K562 treated with DMSO at 1 percent for 24 hours (cell line): Measurements from ENCODE around the gene SPATA31C2. TPM values are rescaled to one million over a fixed set of nuclear protein-coding genes. Genes with fewer than 3 reads are reported as not detected.

Experiments used
- total RNA-seq: library from RNA; unstranded; fragments of 300-600 nt; gene quantifications from 2 replicates; pipeline ENCODE4 v1.2.3, GENCODE V29; 2022; ENCODE audit warnings: low read depth; ENCODE audit not compliant: insufficient read depth

The SPATA31C2 gene
- total RNA-seq: 0.30 TPM in 1 of 2 replicates, not detected in the other

DNA sequence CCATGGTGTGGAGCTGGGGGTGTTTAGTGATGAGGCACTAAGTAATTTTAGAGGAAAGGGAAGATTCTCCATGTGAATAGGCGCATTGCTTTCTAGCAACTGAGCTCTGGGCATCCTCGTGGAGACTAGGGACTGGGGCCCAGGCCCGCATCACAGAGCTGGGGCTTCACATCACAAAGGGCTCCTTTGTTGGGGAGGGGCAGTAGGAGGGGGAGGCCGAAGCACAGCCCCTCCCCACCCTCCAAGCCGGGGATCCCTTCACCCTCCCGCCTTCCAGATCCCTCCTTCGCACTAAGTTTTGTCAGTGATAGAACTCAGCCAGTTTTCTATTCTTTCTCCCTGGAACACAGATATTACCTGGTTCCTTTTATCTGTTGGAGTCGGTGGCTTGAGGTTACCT is at the start of gene SPATA31C2:
TSS of gene SPATA31C2 (minus strand) at position 101 of the 400 bp plus-strand sequence. CDS start at position 72, 29 bp downstream.

Other genes with a start within 250 kb of the SPATA31C2 start
- gene SPATA31C1, start 220.5 kb downstream of the SPATA31C2 start, total RNA-seq: not detected in 2 replicates
- 2.0 TPM in 2 replicates for gene CDK20, start 163.9 kb downstream of the SPATA31C2 start, total RNA-seq
- 12.5 and 13.9 TPM in 2 replicates for gene SPIN1, start 250.0 kb upstream of the SPATA31C2 start, total RNA-seq